Body of pancreas (tissue), 4 donors: ENCODE results near the gene SYT2. TPM values are rescaled to one million over a fixed set of nuclear protein-coding genes. Genes with fewer than 3 reads are reported as not detected.
"Not testable (repeated sequence)": the region's sequence is repeated elsewhere in the genome, so short reads cannot be mapped to it uniquely, and the experiment has no call there.

Source experiments
- ATAC-seq: fragments of 150-250 bp; one replicate; pipeline ENCODE4 v1.9.1; 2016
- DNase-seq, 4 donors: peaks; one replicate each; pipeline ENCODE4 v3.0.0-alpha.2; 2019
- H3K27ac ChIP-seq, 4 donors: fragments of 200-600 bp; sonication (generic); 1 replicate in 3 of 4; 2 replicates in 1 of 4; pipeline versions ENCODE4 v1.5.1 to v1.6.1; 2016 to 2019; ENCODE audit warnings: mild to moderate bottlenecking in 1 of 4, mixed read lengths in 1 of 4, moderate library complexity in 1 of 4
- H3K27me3 ChIP-seq, 2 donors: fragments of 200-600 bp; sonication (generic); one replicate each; pipeline ENCODE4 v1.6.0; 2016; ENCODE audit warnings: mild to moderate bottlenecking in 1 of 2
- H3K36me3 ChIP-seq, 2 donors: fragments of 200-600 bp; sonication (generic); replicated peaks in 1 of 2; 2 replicates each; pipeline ENCODE4 v1.5.1; 2016; ENCODE audit warnings: low read depth in 2 of 2; ENCODE audit not compliant: insufficient read depth in 1 of 2
- H3K4me1 ChIP-seq: fragments of 200-600 bp; sonication (generic); one replicate; pipeline ENCODE4 v1.6.0; 2016
- H3K4me3 ChIP-seq, 2 donors: fragments of 200-600 bp; sonication (generic); 1 replicate in 1 of 2; 2 replicates in 1 of 2; pipeline ENCODE4 v1.5.1; 2016 to 2019
- H3K9me3 ChIP-seq, 3 donors: fragments of 200-600 bp; sonication (generic); 1 replicate in 2 of 3; 2 replicates in 1 of 3; pipeline ENCODE4 v1.5.1; 2016
- POLR2A ChIP-seq, 3 donors: fragments of 450-650 bp; IDR thresholded peaks; one replicate each; pipeline ENCODE4 v1.6.1; 2016; ENCODE audit warnings: antibody characterized with exemption in 3 of 3, mild to moderate bottlenecking in 2 of 3
- WGBS, 2 donors: methylation state at CpG; one replicate each; pipeline ENCODE4 v1.1.5; 2017; 5-methylcytosine and 5-hydroxymethylcytosine counted together
- intact Hi-C: fragments of 100-400 bp; cut with DNase I; formaldehyde crosslinking; loops from one replicate; pipeline ENCODE4 v1.15.1; 2023
- total RNA-seq, 2 donors: library from RNA; depleted of rRNA; stranded (reverse); fragments of >200 nt; gene quantifications; one replicate each; pipeline ENCODE4 v1.1.0, GENCODE V29; 2016
- TF ChIP-seq, protein P1 (sequence below), 7 experiments: fragments of 450-650 bp in 4 of 7; fragments of 200-600 bp in 3 of 7; sonication (generic) in 3 of 7; IDR thresholded peaks; one replicate each; pipeline ENCODE4 v1.5.1; 2016 to 2019; ENCODE audit warnings: antibody characterized with exemption in 7 of 7

SYT2 gene
- total RNA-seq, 2 donors from 2014 or later = not detected

- DNase-seq = peak in 1 of 4 donors; percentile 21
- H3K27me3 ChIP-seq = peaks cover 0 to 26% of the 10 kb centered on the region in 2 donors
- TF ChIP-seq, protein P1, sequence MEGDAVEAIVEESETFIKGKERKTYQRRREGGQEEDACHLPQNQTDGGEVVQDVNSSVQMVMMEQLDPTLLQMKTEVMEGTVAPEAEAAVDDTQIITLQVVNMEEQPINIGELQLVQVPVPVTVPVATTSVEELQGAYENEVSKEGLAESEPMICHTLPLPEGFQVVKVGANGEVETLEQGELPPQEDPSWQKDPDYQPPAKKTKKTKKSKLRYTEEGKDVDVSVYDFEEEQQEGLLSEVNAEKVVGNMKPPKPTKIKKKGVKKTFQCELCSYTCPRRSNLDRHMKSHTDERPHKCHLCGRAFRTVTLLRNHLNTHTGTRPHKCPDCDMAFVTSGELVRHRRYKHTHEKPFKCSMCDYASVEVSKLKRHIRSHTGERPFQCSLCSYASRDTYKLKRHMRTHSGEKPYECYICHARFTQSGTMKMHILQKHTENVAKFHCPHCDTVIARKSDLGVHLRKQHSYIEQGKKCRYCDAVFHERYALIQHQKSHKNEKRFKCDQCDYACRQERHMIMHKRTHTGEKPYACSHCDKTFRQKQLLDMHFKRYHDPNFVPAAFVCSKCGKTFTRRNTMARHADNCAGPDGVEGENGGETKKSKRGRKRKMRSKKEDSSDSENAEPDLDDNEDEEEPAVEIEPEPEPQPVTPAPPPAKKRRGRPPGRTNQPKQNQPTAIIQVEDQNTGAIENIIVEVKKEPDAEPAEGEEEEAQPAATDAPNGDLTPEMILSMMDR (IDR thresholded peaks at IDR 0.05) = no peak
- no peak for TF ChIP-seq POLR2A (IDR thresholded peaks at IDR 0.05)
- intact Hi-C loops = no loop called here
- ATAC-seq = peak; percentile 39
- peaks cover 20% of the 10 kb centered on the region for H3K4me1 ChIP-seq
- H3K36me3 ChIP-seq = no peaks in the 10 kb centered on the region
- no peak overlapping the region for H3K4me3 ChIP-seq
- no peak overlapping the region for H3K27ac ChIP-seq
- no peaks in the 10 kb centered on the region for H3K9me3 ChIP-seq
- WGBS, 2 donors = 1% methylated on average over 44 to 55 of the region's 55 CpGs
Measured at GRCh38 chr1:202643397-202644218, 66.6 kb downstream of the SYT2 start.

DNA sequence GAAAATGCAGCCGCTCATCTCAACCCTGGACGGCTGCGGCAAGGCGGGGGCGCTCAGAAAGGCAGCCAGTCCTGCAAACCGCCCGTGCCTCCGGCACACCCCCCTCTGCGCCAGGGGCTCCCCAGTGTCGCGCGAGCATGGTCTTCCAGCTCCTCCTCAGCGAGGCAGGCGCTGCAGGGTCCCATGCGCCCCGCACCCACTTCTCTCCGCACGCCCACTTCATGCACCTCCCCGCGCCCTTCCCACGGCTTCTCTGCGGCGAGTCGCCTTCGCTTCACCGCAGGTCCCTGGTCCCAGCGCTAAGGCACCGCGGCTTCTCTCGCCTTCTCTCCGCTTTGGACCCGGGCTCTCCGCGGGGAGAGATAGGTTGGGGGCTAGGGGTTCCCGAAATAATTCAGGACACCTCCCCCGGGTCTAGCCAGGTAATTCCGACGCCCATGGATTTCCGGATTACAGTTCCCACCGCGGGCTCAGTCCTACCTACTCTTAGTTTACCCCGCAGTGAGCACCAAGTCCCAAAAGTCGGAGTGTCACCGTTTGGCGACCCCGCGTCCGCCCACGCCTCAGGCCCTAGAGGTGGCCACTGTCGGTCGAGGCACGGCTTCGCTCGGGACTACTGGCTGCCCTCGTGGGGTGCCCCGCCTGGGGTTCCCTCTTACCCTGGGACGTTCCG lies 67.5 kb downstream of the SYT2 start:
- Histone ChIP-seq H3K36me3 (no peaks in the 10 kb centered on the region), H3K27ac (no peak overlapping the region), H3K4me1 (peaks cover 20% of the 10 kb centered on the region), H3K9me3 (no peaks in the 10 kb centered on the region), H3K27me3 (peaks cover 0 to 26% of the 10 kb centered on the region in 2 donors), H3K4me3 (no peak overlapping the region)
- intact Hi-C loops = no loop called here
- 1 to 2% methylated on average over 35 to 58 of the region's 58 CpGs for WGBS, 2 donors
- ATAC-seq (peak; percentile 25), DNase-seq (no peak)
- TF ChIP-seq POLR2A (IDR thresholded peaks at IDR 0.05) = no peak
- TF ChIP-seq, protein P1 (IDR thresholded peaks at IDR 0.05) = no peak

- intact Hi-C loops = no loop called here
- Histone ChIP-seq H3K9me3 (no peaks in the 10 kb centered on the region), H3K4me1 (peaks cover 20% of the 10 kb centered on the region), H3K4me3 (no peak overlapping the region), H3K27ac (no peak overlapping the region), H3K27me3 (peaks cover 0 to 26% of the 10 kb centered on the region in 2 donors), H3K36me3 (no peaks in the 10 kb centered on the region)
- WGBS, 2 donors = 28 to 51% methylated on average over 14 to 20 of the region's 20 CpGs
- ATAC-seq (no peak), DNase-seq (no peak)
- TF ChIP-seq POLR2A (IDR thresholded peaks at IDR 0.05) = no peak
- TF ChIP-seq, protein P1 (IDR thresholded peaks at IDR 0.05) = no peak
Measured at GRCh38 chr1:202642212-202642611, 68.0 kb downstream of the SYT2 start.

DNA sequence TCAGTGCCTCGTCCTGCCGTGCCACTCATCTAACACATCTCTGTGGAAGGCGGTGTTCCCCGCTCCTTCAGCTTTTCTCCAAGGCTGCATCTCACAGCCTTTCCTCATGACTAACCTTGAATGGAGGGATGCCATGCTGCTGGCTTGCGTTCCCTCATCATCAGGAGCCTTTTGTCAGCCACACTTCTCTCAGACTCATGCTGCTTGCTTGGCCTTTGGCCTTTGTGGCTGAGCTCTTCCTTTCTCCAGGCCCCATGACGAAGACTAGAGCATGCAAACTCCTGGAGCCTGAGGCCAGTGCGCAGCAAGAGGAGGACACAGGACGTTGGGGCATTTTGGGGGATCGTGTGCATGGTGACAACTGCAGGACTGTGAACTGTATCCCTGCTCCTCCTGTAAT lies 70.8 kb downstream of the SYT2 start:
- Histone ChIP-seq H3K27me3 (peaks cover 0 to 25% of the 10 kb centered on the region in 2 donors), H3K9me3 (no peaks in the 10 kb centered on the region), H3K4me3 (no peak overlapping the region), H3K4me1 (peaks cover 20% of the 10 kb centered on the region), H3K27ac (no peak overlapping the region), H3K36me3 (no peaks in the 10 kb centered on the region)
- WGBS, 2 donors = 75 to 83% methylated on average over 9 of the region's 9 CpGs
- DNase-seq = no peak
- no peak for ATAC-seq
- intact Hi-C loops = no loop called here
- no peak for TF ChIP-seq POLR2A (IDR thresholded peaks at IDR 0.05)

GRCh38 chr1:202638701-202639305 lies 71.5 kb downstream of the SYT2 start:
- ATAC-seq, H3K9me3 ChIP-seq, H3K4me3 ChIP-seq, H3K27ac ChIP-seq, DNase-seq, intact Hi-C loops, H3K36me3 ChIP-seq: not testable (repeated sequence)
- Histone ChIP-seq H3K27me3 (peaks cover 0 to 18% of the 10 kb centered on the region in 2 donors), H3K4me1 (peaks cover 15% of the 10 kb centered on the region)
- WGBS, 2 donors = 66 to 68% methylated on average over 9 of the region's 9 CpGs
